SU-DHL-6 (cell line): Measurements from ENCODE around the gene POMGNT2.

ENCODE experiments used
- H2AFZ ChIP-seq: fragments of 200-600 bp; sonication (generic); 2 replicates; pipeline ENCODE4 v1.6.1; 2014; ENCODE audit warnings: low read depth, mild to moderate bottlenecking, moderate library complexity, mixed read lengths, antibody characterized with exemption, low read length; ENCODE audit not compliant: severe bottlenecking
- H3F3A ChIP-seq: fragments of 200-600 bp; shearing (Covaris generic); 2 replicates; pipeline ENCODE4 v1.6.0; 2016; ENCODE audit warnings: antibody characterized with exemption, mild to moderate bottlenecking; ENCODE audit not compliant: insufficient read depth
- H3K27ac ChIP-seq: fragments of 200-600 bp; sonication (generic); 2 replicates; pipeline ENCODE4 v1.5.1; 2016; ENCODE audit warnings: low read depth, mild to moderate bottlenecking, low read length, moderate library complexity, mixed read lengths
- H3K27me3 ChIP-seq: fragments of 200-600 bp; sonication (generic), shearing (Covaris generic); 2 replicates; pipeline ENCODE4 v1.6.0; 2014; ENCODE audit warnings: mild to moderate bottlenecking, low read length
- H3K36me3 ChIP-seq: fragments of 200-600 bp; sonication (generic); 2 replicates; pipeline ENCODE4 v1.6.1; 2014; ENCODE audit warnings: mild to moderate bottlenecking, low read length, mixed read lengths
- H3K4me2 ChIP-seq: fragments of 300-600, 200-600 bp; shearing (Covaris generic), sonication (generic); 2 replicates; pipeline ENCODE4 v1.6.0; 2014; ENCODE audit warnings: low read length, low read depth, mild to moderate bottlenecking; ENCODE audit not compliant: poor library complexity, severe bottlenecking
- H3K4me3 ChIP-seq: fragments of 200-600 bp; sonication (generic); 2 replicates; pipeline ENCODE4 v1.5.1; 2014; ENCODE audit warnings: antibody characterized with exemption, low read length, mild to moderate bottlenecking, mixed read lengths; ENCODE audit not compliant: insufficient read depth, poor library complexity, severe bottlenecking
- H3K79me2 ChIP-seq: fragments of 200-600 bp; sonication (generic); 2 replicates; pipeline ENCODE4 v1.6.1; 2014; ENCODE audit warnings: mild to moderate bottlenecking, low read length, moderate library complexity; ENCODE audit not compliant: insufficient read depth
- H3K9ac ChIP-seq: fragments of 200-600 bp; sonication (generic); 2 replicates; pipeline ENCODE4 v1.7.0; 2014; ENCODE audit warnings: mild to moderate bottlenecking, low read length
- H3K9me2 ChIP-seq: fragments of 200-600 bp; sonication (generic); replicated peaks from 2 replicates; pipeline ENCODE4 v1.6.1; 2014; ENCODE audit warnings: low read length; ENCODE audit not compliant: insufficient read depth
- H3K9me3 ChIP-seq: fragments of 200-600 bp; sonication (generic); 2 replicates; pipeline ENCODE4 v1.6.1; 2014; ENCODE audit warnings: low read length, mixed read lengths; ENCODE audit not compliant: insufficient read depth
- H4K20me1 ChIP-seq: fragments of 200-600 bp; sonication (generic); 2 replicates; pipeline ENCODE4 v1.6.1; 2014; ENCODE audit warnings: low read depth, mild to moderate bottlenecking, antibody characterized with exemption, low read length, moderate library complexity, mixed read lengths
- EZH2phosphoT487 ChIP-seq: fragments of 200-600 bp; sonication (generic), shearing (Covaris generic); conservative IDR thresholded peaks from 2 replicates; pipeline ENCODE4 v1.6.1; 2018; ENCODE audit warnings: mild to moderate bottlenecking, antibody characterized with exemption, low read length, moderate library complexity, mixed read lengths
- TF ChIP-seq, protein P1 (sequence below): fragments of 200-600 bp; sonication (generic); IDR thresholded peaks from one replicate; pipeline ENCODE4 v1.5.1; 2017; ENCODE audit warnings: antibody characterized with exemption, mild to moderate bottlenecking, low read length, moderate library complexity; ENCODE audit not compliant: insufficient read depth, poor library complexity, severe bottlenecking

Gene POMGNT2

DNA sequence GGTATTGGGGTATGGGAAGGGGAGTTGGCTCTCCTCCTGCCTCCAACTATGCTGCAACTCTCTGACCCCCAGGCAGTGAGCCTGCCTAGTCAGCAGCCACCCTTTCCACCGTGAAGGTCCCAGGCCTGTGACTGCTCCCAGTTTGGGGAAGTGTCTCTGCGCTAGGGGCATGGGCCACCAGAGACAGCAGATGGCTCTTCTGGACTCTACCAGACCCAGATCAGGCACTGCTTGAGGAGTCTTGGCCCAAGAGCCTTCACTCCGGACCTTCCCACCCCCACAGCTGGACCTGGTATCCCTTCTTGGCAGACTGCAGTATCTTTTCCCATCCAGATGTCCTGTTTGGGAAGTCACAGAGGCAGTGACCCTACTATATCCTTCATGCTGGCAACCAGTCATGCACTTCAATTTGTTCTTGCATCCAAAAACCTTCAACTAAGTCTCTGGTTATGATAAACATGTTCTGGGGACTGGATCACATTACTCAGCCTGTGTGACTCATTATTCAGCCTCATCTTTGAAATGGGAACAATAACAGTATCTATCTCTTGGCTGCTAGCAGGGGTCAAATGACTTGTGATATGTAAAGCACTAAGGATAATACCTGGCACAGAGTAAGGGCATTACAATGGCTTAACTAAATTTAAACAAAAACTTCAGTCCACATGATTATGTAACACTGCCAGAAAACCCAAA, 62.7 kb downstream of the POMGNT2 start:
- H3K9me2 ChIP-seq, result no peaks in the 10 kb centered on the region
- H2AFZ ChIP-seq, result no peak overlapping the region
- no peaks in the 10 kb centered on the region; the same call in 1 of the 2 replicates for H3K9me3 ChIP-seq
- H4K20me1 ChIP-seq, result no peaks in the 10 kb centered on the region
- no peak overlapping the region for H3K27ac ChIP-seq
- no peaks in the 10 kb centered on the region for H3K27me3 ChIP-seq
- no peaks in the 10 kb centered on the region for H3K79me2 ChIP-seq
- H3K36me3 ChIP-seq, result no peaks in the 10 kb centered on the region
- H3K4me3 ChIP-seq, result no peak overlapping the region
- H3F3A ChIP-seq, result no peaks in the 10 kb centered on the region
- H3K4me2 ChIP-seq, result no peak overlapping the region
- H3K9ac ChIP-seq, result no peak overlapping the region
- TF ChIP-seq, protein P1, sequence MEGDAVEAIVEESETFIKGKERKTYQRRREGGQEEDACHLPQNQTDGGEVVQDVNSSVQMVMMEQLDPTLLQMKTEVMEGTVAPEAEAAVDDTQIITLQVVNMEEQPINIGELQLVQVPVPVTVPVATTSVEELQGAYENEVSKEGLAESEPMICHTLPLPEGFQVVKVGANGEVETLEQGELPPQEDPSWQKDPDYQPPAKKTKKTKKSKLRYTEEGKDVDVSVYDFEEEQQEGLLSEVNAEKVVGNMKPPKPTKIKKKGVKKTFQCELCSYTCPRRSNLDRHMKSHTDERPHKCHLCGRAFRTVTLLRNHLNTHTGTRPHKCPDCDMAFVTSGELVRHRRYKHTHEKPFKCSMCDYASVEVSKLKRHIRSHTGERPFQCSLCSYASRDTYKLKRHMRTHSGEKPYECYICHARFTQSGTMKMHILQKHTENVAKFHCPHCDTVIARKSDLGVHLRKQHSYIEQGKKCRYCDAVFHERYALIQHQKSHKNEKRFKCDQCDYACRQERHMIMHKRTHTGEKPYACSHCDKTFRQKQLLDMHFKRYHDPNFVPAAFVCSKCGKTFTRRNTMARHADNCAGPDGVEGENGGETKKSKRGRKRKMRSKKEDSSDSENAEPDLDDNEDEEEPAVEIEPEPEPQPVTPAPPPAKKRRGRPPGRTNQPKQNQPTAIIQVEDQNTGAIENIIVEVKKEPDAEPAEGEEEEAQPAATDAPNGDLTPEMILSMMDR, result no peak
- no peak for TF ChIP-seq EZH2phosphoT487

DNA sequence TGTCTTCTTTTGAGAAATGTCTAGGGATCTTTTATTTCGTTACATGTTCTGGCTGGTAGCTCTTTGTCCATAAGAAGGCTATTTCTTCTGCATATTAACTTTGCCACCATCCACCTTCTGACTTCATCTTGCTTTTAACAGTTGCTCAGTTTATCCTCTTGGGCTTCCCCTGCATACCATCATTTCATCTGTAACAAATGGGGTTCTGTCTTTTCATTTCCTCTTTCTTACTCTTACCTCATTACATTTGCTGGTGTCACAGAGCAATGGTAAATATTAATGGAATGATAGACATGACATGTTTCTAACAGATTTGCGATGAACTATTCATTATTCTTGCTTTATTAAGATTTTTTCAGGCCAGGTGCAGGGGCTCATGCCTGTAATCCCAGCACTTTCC, 64.4 kb downstream of the POMGNT2 start:
- Histone ChIP-seq H2AFZ (no peak overlapping the region), H3F3A (no peaks in the 10 kb centered on the region), H3K9me2 (no peaks in the 10 kb centered on the region), H3K4me3 (no peak overlapping the region), H3K9me3 (no peaks in the 10 kb centered on the region; the same call in 1 of the 2 replicates), H3K9ac (no peak overlapping the region), H3K36me3 (no peaks in the 10 kb centered on the region), H3K27me3 (no peaks in the 10 kb centered on the region), H4K20me1 (no peaks in the 10 kb centered on the region), H3K79me2 (no peaks in the 10 kb centered on the region), H3K4me2 (no peak overlapping the region), H3K27ac (no peak overlapping the region)
- TF ChIP-seq, protein P1, result no peak
- TF ChIP-seq EZH2phosphoT487, result no peak

DNA sequence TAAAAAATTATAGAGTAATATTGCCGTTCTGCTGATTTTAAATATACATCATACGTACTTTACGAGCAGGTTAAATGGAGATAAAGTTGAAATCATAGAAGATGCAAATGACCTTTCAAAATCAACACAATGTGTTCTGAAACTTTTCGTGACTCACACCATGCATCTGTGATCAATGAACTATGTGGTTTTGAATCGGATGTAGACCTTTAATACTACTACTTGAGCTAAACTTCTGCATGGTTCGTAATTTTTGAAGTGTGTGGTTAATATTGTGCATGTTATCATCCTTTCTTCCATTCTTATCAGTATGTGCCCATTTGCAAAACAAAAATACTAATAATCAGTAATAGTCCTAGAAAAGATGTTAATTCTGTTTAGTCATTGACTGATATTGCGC, 67.9 kb downstream of the POMGNT2 start:
- Histone ChIP-seq H2AFZ (no peak overlapping the region), H3K9me2 (no peaks in the 10 kb centered on the region), H3K36me3 (no peaks in the 10 kb centered on the region), H4K20me1 (no peaks in the 10 kb centered on the region), H3K27me3 (no peaks in the 10 kb centered on the region), H3K9ac (no peak overlapping the region), H3K4me2 (no peak overlapping the region), H3K4me3 (no peak overlapping the region), H3K27ac (no peak overlapping the region), H3K79me2 (no peaks in the 10 kb centered on the region), H3F3A (no peaks in the 10 kb centered on the region), H3K9me3 (no peaks in the 10 kb centered on the region)
- no peak for TF ChIP-seq EZH2phosphoT487
- TF ChIP-seq, protein P1, result no peak
